Measurements from ENCODE around the gene TRAF3IP3.
A peak's percentile ranks its signal among the peaks of the same experiment; 100 is the strongest.

TRAF3IP3 gene

DNA sequence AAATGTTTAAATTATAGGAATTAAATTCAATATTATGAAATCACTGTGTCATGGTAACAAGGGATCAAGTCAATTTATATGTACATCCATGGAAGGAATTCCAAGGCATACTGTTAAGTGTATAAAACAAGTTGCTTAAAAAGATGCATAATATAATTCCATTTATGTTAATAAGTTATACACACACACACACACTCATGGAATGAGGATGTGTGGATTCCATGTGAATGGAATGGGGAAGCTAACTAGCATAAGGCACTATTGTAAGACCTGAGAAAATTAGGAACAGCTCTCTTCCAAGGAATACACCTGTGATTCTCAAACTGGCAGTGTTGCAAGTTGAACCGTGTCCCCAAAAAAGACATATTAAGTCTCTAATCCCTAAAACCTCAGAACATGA, 17.6 kb upstream of the TRAF3IP3 start:
- no peak for DNase-seq

GRCh38 chr1:209741193-209741592, 14.7 kb upstream of the TRAF3IP3 start:
- no peak for DNase-seq

- no peak for DNase-seq
These were observed 14.0 kb upstream of the TRAF3IP3 start for GRCh38 chr1:209741889-209742288.

DNA sequence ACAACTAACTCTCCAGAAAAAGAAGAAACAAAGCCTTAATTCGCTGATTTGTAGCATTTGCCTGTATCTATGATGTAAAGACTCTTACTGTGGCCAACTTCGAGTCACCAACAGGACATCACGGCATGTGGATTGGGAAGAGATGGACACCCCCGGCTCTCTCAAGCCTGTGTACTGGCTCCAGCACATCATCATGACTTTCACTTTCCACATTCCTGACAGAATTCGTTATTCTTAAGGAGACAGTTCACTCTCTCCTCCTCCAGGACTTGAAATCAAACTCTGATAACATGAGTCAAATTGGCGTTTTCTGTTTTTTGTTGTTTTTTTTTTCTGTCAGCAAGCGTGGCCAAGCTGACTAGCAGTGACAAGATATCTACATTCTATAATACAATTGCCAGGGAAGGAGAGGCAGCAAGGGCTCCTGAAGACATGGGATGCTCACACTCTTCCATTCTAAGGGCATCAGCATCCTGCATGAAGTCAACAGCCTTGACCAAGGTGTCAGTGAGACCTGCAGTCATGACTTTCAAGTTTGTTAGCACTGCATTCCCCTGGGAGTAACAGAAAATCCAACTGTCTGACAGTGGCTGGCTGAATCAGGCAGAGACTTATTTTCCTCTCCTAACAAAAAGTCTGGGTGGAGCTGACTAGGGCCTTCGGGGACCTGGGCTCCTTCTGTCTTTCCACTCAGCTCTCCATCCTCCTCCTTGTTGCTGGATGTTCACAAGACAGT, 13.3 kb upstream of the TRAF3IP3 start:
- DNase-seq: no peak

- no peak for DNase-seq
These were observed 12.7 kb upstream of the TRAF3IP3 start for GRCh38 chr1:209743145-209743482.

GRCh38 chr1:209746451-209747165, 9.2 kb upstream of the TRAF3IP3 start:
- DNase-seq: no peak

DNA sequence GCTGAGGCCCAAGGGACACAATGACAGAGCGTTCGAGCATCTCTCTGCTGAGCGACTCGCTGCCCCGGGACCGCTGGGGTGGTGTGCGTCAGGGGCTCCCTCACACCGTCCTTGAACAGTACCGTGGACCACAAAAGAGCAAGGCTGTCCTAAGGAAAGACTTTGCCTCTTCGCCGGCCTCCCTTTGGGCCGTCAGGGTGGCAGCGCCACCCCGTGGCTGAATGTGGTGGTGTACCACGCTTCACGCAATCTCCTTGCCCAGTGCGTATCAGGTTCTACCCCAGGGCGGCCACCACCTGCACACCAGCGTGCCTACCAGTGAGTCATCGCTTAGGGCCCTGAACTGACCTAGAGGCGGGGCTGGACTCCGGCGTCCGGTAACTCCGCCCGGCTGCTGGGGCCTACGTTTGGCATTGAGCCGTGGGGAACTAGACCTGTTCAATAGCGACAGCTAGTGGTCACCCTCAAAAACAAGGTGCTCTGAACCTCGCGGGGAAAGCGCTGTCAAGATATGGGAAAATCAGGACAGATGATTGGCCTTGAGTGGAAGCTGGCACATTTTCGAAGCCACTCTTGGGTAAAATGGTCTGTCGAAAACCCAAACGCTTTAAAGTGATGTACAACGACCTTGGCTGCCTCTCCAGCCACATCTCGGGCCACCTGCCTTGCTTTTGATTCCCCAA, 8.1 kb upstream of the TRAF3IP3 start:
- peak; percentile 80 for DNase-seq

GRCh38 chr1:209748620-209749019, 7.2 kb upstream of the TRAF3IP3 start:
- DNase-seq: no peak

DNA sequence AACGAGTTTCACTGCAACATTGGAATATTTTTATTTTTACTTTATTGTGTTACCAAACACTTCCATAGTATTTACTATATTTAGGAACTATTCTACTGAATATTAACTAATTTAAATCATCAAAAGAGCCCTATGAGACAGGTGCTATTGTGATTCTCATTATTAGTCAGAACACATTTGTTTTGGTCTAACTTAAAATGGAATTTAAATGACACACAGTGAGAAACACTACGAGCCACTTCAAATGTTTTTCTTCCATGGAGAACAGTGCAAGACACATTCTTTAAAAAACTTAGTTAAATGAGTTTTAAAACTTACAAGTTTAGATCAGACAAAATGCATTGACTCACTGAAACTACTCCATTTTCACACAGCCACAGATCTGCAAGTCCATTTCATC, 6.6 kb upstream of the TRAF3IP3 start:
- no peak for DNase-seq

DNA sequence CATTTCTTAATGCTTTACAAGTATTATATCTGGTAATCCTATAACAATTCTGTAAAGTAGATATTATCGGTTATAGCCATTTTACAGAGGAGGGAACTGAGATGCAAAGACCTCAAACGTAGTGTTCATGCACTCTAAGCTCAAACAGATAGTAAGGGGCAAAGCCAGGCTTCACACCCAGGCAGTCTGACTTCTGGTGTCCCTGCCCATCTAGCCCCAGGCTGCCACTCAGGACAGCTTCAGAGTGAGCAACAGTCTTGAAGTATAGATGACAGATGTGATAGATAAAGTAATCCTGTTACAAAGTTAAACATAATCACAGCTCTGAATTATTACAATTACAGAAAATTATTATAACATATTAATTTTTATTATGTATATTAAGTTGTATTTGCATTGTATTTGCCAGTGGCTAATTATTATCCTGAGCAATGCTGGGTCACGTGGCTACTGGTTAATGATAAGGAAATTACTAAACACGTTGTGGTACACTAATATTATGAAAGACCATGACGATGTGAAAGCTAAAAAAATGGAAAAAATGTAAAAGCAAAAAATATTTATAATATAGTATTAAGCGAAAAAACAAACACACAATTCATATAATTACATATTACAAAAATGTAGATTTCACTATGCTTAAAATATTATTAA, 6.1 kb upstream of the TRAF3IP3 start:
- DNase-seq: no peak

DNA sequence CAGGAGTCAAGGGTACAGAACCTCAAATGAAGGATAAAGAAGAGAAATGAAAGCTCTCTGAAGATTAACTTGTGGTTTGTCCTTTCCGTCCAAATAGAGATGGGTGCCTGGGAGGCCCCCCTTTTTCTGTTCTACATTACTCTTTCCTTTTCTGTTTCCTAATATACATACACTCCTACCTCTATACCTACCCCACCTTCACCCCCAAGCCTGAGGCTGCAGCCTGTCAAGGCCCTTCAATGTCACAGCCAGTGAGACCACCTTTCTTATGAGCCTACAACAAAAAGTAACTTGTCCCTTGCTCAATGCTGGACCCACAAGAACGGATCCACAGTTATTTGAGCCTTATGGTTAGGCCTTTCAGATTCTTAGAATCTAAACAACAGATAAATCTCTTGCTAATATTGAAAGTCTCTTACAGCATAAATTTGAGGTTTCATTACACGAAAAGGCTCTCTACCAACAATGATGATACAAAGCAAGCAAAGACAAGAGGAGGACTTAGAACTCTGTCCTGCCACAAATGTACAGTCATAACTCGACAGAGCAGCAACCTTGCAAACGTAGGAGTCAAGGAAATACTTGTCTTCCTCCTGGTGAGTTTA, 4.1 kb upstream of the TRAF3IP3 start:
- no peak for DNase-seq

DNA sequence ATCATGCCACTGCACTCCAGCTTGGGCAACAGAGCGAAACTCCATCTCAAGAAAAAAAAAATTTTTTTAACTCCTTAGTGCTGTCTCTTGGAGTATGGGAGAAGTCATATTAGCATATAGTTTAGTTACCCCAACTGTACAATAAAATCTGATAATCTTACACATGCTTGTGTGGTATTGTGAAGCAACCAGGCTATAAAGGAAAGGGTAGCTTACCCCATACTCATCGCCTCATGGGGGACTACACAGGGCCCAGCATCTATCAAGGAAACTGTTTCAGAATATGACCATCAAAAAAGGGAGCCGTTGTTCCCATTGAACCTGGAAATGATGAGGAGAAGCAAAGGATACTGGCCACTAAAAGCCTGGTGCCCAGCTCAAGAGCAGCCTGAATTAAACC, 3.0 kb upstream of the TRAF3IP3 start:
- no peak for DNase-seq

DNA sequence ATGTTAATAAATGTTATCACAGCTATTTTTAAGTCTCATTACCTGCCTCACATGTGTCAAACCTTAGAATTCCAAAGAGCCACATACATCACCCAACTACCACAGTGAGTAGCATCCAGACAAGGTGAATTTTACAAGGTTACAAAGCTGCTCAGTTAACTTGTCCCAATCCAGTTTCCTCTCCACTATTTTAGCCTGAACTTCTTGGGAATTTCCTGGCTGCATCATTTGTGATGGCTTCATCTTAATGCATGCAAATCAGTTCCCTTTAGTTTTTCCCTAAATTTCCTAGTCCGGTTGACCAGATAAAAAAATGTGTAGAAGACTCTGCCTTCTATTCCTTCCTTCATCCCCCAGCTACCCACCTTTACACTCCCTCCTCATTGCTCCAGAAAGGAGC, 597 bp upstream of the TRAF3IP3 start:
- DNase-seq: no peak

GRCh38 chr1:209756615-209757445, 977 bp downstream of the TRAF3IP3 start:
- no peak for DNase-seq

GRCh38 chr1:209758400-209758799, 2.5 kb downstream of the TRAF3IP3 start:
- no peak for DNase-seq

DNA sequence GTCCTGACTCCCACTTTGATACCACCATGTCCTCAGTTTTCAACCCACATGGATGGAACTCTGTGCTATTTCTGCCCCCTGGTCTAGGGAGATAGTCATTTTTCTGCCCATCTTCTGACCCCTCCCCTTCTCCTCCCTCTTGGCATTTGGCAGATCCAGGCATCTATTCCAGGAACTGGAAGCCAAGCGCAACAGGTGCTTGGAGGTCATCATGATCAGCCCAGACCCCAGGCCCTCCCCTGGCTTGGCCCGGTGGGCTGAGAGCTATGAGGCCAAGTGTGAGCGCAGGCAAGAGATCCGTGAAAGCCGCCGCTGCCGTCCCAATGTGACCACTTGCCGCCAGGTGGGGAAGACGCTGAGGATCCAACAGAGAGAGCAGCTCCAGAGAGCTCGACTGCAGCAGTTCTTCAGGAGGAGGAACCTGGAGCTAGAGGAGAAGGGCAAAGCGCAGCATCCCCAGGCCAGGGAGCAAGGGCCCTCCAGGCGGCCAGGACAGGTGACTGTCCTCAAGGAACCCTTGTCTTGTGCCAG, 4.0 kb downstream of the TRAF3IP3 start:
- DNase-seq: no peak

GRCh38 chr1:209761011-209761635, 5.3 kb downstream of the TRAF3IP3 start:
- DNase-seq: no peak

- no peak for DNase-seq
These were observed 10.2 kb downstream of the TRAF3IP3 start for GRCh38 chr1:209766051-209766450.

- DNase-seq: no peak
These were observed 11.2 kb downstream of the TRAF3IP3 start for GRCh38 chr1:209767096-209767495.

- DNase-seq: no peak
These were observed 11.9 kb downstream of the TRAF3IP3 start for GRCh38 chr1:209767706-209768105.

DNA sequence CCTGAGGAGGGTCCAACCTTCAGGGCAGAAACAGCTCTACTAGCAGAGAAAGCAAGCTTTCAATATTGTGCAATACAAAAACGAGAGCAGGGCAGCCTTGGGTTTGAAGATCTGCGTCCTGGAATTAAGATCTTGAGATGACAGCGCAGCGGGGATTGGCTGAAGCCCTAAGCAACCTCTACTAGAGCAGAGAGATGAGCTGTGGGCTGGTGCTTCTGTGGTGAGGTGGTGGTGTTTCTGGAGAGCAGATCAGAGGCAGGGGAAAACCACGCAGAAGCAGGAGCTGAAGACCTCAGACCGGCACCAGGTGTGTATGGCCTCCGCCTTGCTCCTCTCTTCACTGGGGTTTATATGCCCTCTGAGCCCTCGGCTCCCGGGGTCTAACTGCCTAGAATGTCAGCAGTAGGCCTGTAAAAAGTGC, 12.5 kb downstream of the TRAF3IP3 start:
- DNase-seq: no peak
